Astrocyte of the cerebellum (primary cell): ENCODE measurements around the gene MGARP.

Source experiments
- DNase-seq: peaks from one replicate; pipeline ENCODE4 v3.0.0-alpha.2; 2011; ENCODE audit warnings: low read depth
- H3K4me3 ChIP-seq: 2 replicates; pipeline ENCODE4 v1.5.1; 2011; ENCODE audit warnings: mild to moderate bottlenecking, low read depth, low read length, moderate library complexity
- CTCF ChIP-seq: IDR thresholded peaks from 2 replicates; pipeline ENCODE4 v1.5.1; 2012; ENCODE audit warnings: low read length, low read depth, moderate library complexity, mild to moderate bottlenecking; ENCODE audit errors: missing control alignments
- in situ Hi-C: cut with HindIII; loops from 2 replicates; pipeline ENCODE4 v1.10.0; 2017; ENCODE audit warnings: low sequenced_read_pairs

Gene MGARP

GRCh38 chr4:139275281-139275735, 4.7 kb downstream of the MGARP start:
- no peak for TF ChIP-seq CTCF
- in situ Hi-C loops, result no loop called here
- H3K4me3 ChIP-seq, result no peak overlapping the region
- no peak for DNase-seq

GRCh38 chr4:139274790-139275189, 5.2 kb downstream of the MGARP start:
- no peak overlapping the region for H3K4me3 ChIP-seq
- DNase-seq, result no peak
- in situ Hi-C loops, result no loop called here
- TF ChIP-seq CTCF, result no peak

GRCh38 chr4:139273835-139274234, 6.2 kb downstream of the MGARP start:
- in situ Hi-C loops, result no loop called here
- no peak for TF ChIP-seq CTCF
- H3K4me3 ChIP-seq, result no peak overlapping the region
- DNase-seq, result no peak

GRCh38 chr4:139267301-139267700, 12.7 kb downstream of the MGARP start:
- in situ Hi-C loops, result no loop called here
- no peak for DNase-seq
- no peak overlapping the region for H3K4me3 ChIP-seq
- TF ChIP-seq CTCF, result no peak

GRCh38 chr4:139266583-139267257, 13.3 kb downstream of the MGARP start:
- no peak for DNase-seq
- in situ Hi-C loops, result no loop called here
- no peak for TF ChIP-seq CTCF
- H3K4me3 ChIP-seq, result peak overlapping the region; percentile 31

GRCh38 chr4:139266208-139266582, 13.8 kb downstream of the MGARP start:
- in situ Hi-C loops, result no loop called here
- DNase-seq, result no peak
- H3K4me3 ChIP-seq, result peak overlapping the region; percentile 31
- TF ChIP-seq CTCF, result no peak

GRCh38 chr4:139265654-139266053, 14.4 kb downstream of the MGARP start:
- in situ Hi-C loops, result no loop called here
- no peak for DNase-seq
- TF ChIP-seq CTCF, result no peak

More at GRCh38 chr4:139265654-139266053, 14.4 kb downstream of the MGARP start:
- no peak overlapping the region for H3K4me3 ChIP-seq
